ENCODE measurements around the gene QPCTL. TPM values are rescaled to one million over a fixed set of nuclear protein-coding genes. Genes with fewer than 3 reads are reported as not detected.

Gene QPCTL
- total RNA-seq, 1 donor from 2014 or later: 11.7 TPM

Other genes starting within 250 kb of the QPCTL start
- 1.3 and 3.9 TPM in 2 replicates for gene FOSB, start 224.7 kb upstream of the QPCTL start, total RNA-seq
- 5.9 and 8.1 TPM in 2 replicates for gene RTN2, start 195.6 kb upstream of the QPCTL start, total RNA-seq
- gene PPM1N, start 194.2 kb upstream of the QPCTL start, total RNA-seq: 0.25 and 1.0 TPM in 2 replicates
- gene VASP, start 185.2 kb upstream of the QPCTL start, total RNA-seq: 51.1 and 71.5 TPM in 2 replicates
- 4.1 and 5.6 TPM in 2 replicates for gene OPA3, start 107.9 kb upstream of the QPCTL start, total RNA-seq
- gene GPR4, start 90.5 kb upstream of the QPCTL start, total RNA-seq: 1.0 and 1.5 TPM in 2 replicates
- 11.1 and 15.7 TPM in 2 replicates for gene EML2, start 53.3 kb upstream of the QPCTL start, total RNA-seq
- gene GIPR, start 24.4 kb upstream of the QPCTL start, total RNA-seq: 0.13 TPM in 1 of 2 replicates, not detected in the other
- 222 and 396 TPM in 2 replicates for gene SNRPD2, start 713 bp upstream of the QPCTL start, total RNA-seq
- gene FBXO46, start 38.2 kb downstream of the QPCTL start, total RNA-seq: 3.2 and 5.4 TPM in 2 replicates
- gene MEIOSIN, start 40.8 kb downstream of the QPCTL start, total RNA-seq: not detected in 2 replicates
- 4.0 and 5.4 TPM in 2 replicates for gene SIX5, start 76.6 kb downstream of the QPCTL start, total RNA-seq
- gene DMPK, start 89.8 kb downstream of the QPCTL start, total RNA-seq: 5.0 and 8.0 TPM in 2 replicates
- 15.8 and 22.3 TPM in 2 replicates for gene DMWD, start 100.2 kb downstream of the QPCTL start, total RNA-seq
- under 0.01 TPM in 2 replicates for gene RSPH6A, start 122.6 kb downstream of the QPCTL start, total RNA-seq
- 22.1 and 35.3 TPM in 2 replicates for gene SYMPK, start 170.5 kb downstream of the QPCTL start, total RNA-seq
- 0.13 TPM in 1 of 2 replicates, not detected in the other for gene FOXA3, start 171.7 kb downstream of the QPCTL start, total RNA-seq
- 14.9 and 24.5 TPM in 2 replicates for gene IRF2BP1, start 193.5 kb downstream of the QPCTL start, total RNA-seq
- 0.64 and 1.8 TPM in 2 replicates for gene MYPOP, start 209.9 kb downstream of the QPCTL start, total RNA-seq
- gene NANOS2, start 222.1 kb downstream of the QPCTL start, total RNA-seq: not detected in 2 replicates

All from dermis microvascular lymphatic vessel endothelial cell (primary cell).